NB4 (cell line): Measurements from ENCODE around the gene NCAM1.
"Not testable (repeated sequence)": the region's sequence is repeated elsewhere in the genome, so short reads cannot be mapped to it uniquely, and the experiment has no call there.

ENCODE experiments used
- DNase-seq: peaks from one replicate; pipeline ENCODE4 v3.0.0; 2010; ENCODE audit warnings: low read depth
- H3K4me3 ChIP-seq: one replicate; pipeline ENCODE4 v1.5.1; 2011; ENCODE audit warnings: mild to moderate bottlenecking, low read depth, low read length, moderate library complexity
- CTCF ChIP-seq: IDR thresholded peaks from one replicate; pipeline ENCODE4 v1.5.1; 2012; ENCODE audit warnings: low read depth, low read length
- MAX ChIP-seq: IDR thresholded peaks from 2 replicates; pipeline ENCODE4 v1.6.1; 2011; ENCODE audit warnings: low read depth, low read length
- MYC ChIP-seq: IDR thresholded peaks from 2 replicates; pipeline ENCODE4 v1.6.1; 2011; ENCODE audit warnings: low read depth, low read length
- POLR2A ChIP-seq: IDR thresholded peaks from 2 replicates; pipeline ENCODE4 v1.6.1; 2011; ENCODE audit warnings: mild to moderate bottlenecking; ENCODE audit not compliant: insufficient read length; ENCODE audit errors: extremely low read depth

The NCAM1 gene

GRCh38 chr11:113289431-113290187 lies 328.4 kb downstream of the NCAM1 start:
- peak; percentile 67 for DNase-seq
- 0 out of 2 replicates have a peak, but pooled peaks have one; percentile 12 for TF ChIP-seq MYC
- no peak for TF ChIP-seq POLR2A
- TF ChIP-seq MAX, result no peak
- peak; percentile 92 for TF ChIP-seq CTCF
- H3K4me3 ChIP-seq, result no peak overlapping the region

- no peak overlapping the region for H3K4me3 ChIP-seq
- TF ChIP-seq POLR2A (no peak), MYC (no peak), MAX (no peak), CTCF (no peak)
- no peak for DNase-seq
These were observed 332.7 kb downstream of the NCAM1 start for GRCh38 chr11:113293936-113294335.

- no peak overlapping the region for H3K4me3 ChIP-seq
- no peak for DNase-seq
- TF ChIP-seq MAX, result no peak
- no peak for TF ChIP-seq MYC
- TF ChIP-seq POLR2A, result no peak
- TF ChIP-seq CTCF, result no peak
These were observed 334.8 kb downstream of the NCAM1 start for GRCh38 chr11:113295993-113296392.

GRCh38 chr11:113296447-113297205 lies 335.4 kb downstream of the NCAM1 start:
- DNase-seq, result no peak
- TF ChIP-seq CTCF, result no peak
- TF ChIP-seq POLR2A, result no peak
- no peak for TF ChIP-seq MAX
- H3K4me3 ChIP-seq, result no peak overlapping the region

GRCh38 chr11:113298496-113298895 lies 337.3 kb downstream of the NCAM1 start:
- DNase-seq, H3K4me3 ChIP-seq: not testable (repeated sequence)

- no peak overlapping the region for H3K4me3 ChIP-seq
- TF ChIP-seq MAX (no peak), MYC (no peak), POLR2A (no peak), CTCF (no peak)
- DNase-seq, result no peak
These were observed 343.7 kb downstream of the NCAM1 start for GRCh38 chr11:113304916-113305315.
